ENCODE results near the gene HS3ST4.

The HS3ST4 gene

GRCh38 chr16:25931473-25932035 is 239.8 kb downstream of the HS3ST4 start:
- Histone ChIP-seq H3K27ac (ENCODE audit: low read depth, low read length) (no peak overlapping the region), H3K4me3 (ENCODE audit: low read depth, low read length) (no peak overlapping the region), H3K36me3 (ENCODE audit: control insufficient read depth, insufficient read depth, low read length) (no peaks in the 10 kb centered on the region), H3K4me1 (ENCODE audit: control insufficient read depth, insufficient read depth, low read length) (no peaks in the 10 kb centered on the region), H3K27me3 (ENCODE audit: control insufficient read depth, insufficient read depth, low read length) (no peaks in the 10 kb centered on the region), H3K9ac (ENCODE audit: low read length) (no peak overlapping the region), H3K9me3 (ENCODE audit: control insufficient read depth, insufficient read depth, low read depth, low read length) (peaks cover 5% of the 10 kb centered on the region; the same call in 1 of the 2 replicates)

- H3K9me3 ChIP-seq (ENCODE audit: control insufficient read depth, insufficient read depth, low read depth, low read length) = peaks cover 29% of the 10 kb centered on the region
Measured at GRCh38 chr16:25941800-25942499, 250.2 kb downstream of the HS3ST4 start.

GRCh38 chr16:25950586-25951281 is 259.0 kb downstream of the HS3ST4 start:
- H3K9ac ChIP-seq (ENCODE audit: low read length) = peak overlapping the region; percentile 31
- H3K9me3 ChIP-seq (ENCODE audit: control insufficient read depth, insufficient read depth, low read depth, low read length) = peaks cover 17% of the 10 kb centered on the region
- no peak overlapping the region for H3K27ac ChIP-seq (ENCODE audit: low read depth, low read length)
- no peaks in the 10 kb centered on the region for H3K27me3 ChIP-seq (ENCODE audit: control insufficient read depth, insufficient read depth, low read length)
- peaks cover 43% of the 10 kb centered on the region for H3K4me1 ChIP-seq (ENCODE audit: control insufficient read depth, insufficient read depth, low read length)
- H3K36me3 ChIP-seq (ENCODE audit: control insufficient read depth, insufficient read depth, low read length) = no peaks in the 10 kb centered on the region
- peak overlapping the region; percentile 21; the same call in 1 of the 2 replicates for H3K4me3 ChIP-seq (ENCODE audit: low read depth, low read length)

More at GRCh38 chr16:25941800-25942499, 250.2 kb downstream of the HS3ST4 start:
- Histone ChIP-seq H3K27me3 (ENCODE audit: control insufficient read depth, insufficient read depth, low read length) (no peaks in the 10 kb centered on the region), H3K36me3 (ENCODE audit: control insufficient read depth, insufficient read depth, low read length) (no peaks in the 10 kb centered on the region), H3K4me3 (ENCODE audit: low read depth, low read length) (no peak overlapping the region), H3K27ac (ENCODE audit: low read depth, low read length) (no peak overlapping the region), H3K9ac (ENCODE audit: low read length) (no peak overlapping the region), H3K4me1 (ENCODE audit: control insufficient read depth, insufficient read depth, low read length) (no peaks in the 10 kb centered on the region)

DNA sequence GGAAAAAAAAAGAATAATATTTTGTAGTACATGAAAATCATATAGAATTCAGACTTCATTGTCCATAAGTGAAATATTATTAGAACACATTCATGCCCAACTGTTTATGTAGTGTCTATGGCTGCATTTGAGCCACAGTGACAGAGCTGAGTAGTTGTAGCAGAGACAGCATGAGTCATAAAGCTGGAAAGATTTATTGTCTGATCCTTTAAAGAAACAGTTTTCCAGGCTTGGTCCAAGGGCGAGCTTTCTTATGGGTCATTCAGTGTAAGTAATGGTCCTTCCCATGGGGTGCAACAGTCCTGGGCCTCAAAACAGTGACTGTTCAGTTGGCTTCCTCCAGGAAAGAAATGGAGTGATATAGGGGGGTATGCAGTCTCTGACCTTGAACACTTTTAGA is 260.2 kb downstream of the HS3ST4 start:
- H3K36me3 ChIP-seq (ENCODE audit: control insufficient read depth, insufficient read depth, low read length) = no peaks in the 10 kb centered on the region
- H3K4me1 ChIP-seq (ENCODE audit: control insufficient read depth, insufficient read depth, low read length) = peaks cover 43% of the 10 kb centered on the region
- no peaks in the 10 kb centered on the region for H3K27me3 ChIP-seq (ENCODE audit: control insufficient read depth, insufficient read depth, low read length)
- no peak overlapping the region for H3K4me3 ChIP-seq (ENCODE audit: low read depth, low read length)
- peaks cover 6% of the 10 kb centered on the region for H3K9me3 ChIP-seq (ENCODE audit: control insufficient read depth, insufficient read depth, low read depth, low read length)
- H3K27ac ChIP-seq (ENCODE audit: low read depth, low read length) = no peak overlapping the region
- H3K9ac ChIP-seq (ENCODE audit: low read length) = no peak overlapping the region

DNA sequence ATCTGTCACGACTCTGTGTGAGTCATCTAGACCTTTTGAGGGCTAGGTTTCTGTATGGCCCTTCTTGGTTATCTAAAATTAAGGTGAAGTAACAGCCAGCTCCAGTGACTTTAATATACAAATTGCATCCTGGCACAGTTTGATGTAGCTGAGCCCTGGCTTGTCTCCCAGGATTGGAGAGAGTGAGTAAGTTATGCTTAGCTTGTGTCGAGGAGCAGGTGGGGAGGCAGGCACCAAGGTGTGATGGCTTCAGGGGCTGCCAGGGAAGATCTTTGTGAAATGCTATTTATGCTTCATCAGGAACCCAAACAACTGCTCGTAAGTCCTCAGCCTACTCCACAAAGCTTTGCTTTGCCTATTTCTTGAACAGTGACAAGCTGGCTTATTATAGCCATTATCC is 261.2 kb downstream of the HS3ST4 start:
- Histone ChIP-seq H3K27ac (ENCODE audit: low read depth, low read length) (no peak overlapping the region), H3K36me3 (ENCODE audit: control insufficient read depth, insufficient read depth, low read length) (no peaks in the 10 kb centered on the region), H3K4me1 (ENCODE audit: control insufficient read depth, insufficient read depth, low read length) (peaks cover 43% of the 10 kb centered on the region), H3K9me3 (ENCODE audit: control insufficient read depth, insufficient read depth, low read depth, low read length) (no peaks in the 10 kb centered on the region), H3K4me3 (ENCODE audit: low read depth, low read length) (no peak overlapping the region), H3K9ac (ENCODE audit: low read length) (no peak overlapping the region), H3K27me3 (ENCODE audit: control insufficient read depth, insufficient read depth, low read length) (no peaks in the 10 kb centered on the region)

DNA sequence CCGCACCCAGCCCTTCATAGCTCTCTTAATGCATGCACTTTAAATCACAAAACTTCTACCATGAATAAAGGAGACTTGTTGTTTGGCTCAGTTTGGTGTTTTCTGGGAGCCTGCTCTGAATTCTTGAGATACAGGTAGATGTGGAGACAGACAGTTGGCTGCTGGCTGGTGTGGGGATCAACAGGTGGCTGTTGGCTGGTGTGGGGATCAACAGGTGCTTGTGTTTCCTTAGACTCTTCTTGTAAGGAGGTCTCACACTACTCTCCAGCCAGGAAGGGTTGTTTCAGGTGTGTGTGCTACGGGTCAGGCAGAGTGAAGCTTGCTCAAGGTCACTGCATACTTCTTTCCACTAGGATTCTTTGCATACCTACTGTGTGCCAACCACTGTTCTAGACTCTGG is 265.9 kb downstream of the HS3ST4 start:
- no peak overlapping the region for H3K4me3 ChIP-seq (ENCODE audit: low read depth, low read length)
- H3K9ac ChIP-seq (ENCODE audit: low read length) = no peak overlapping the region
- H3K36me3 ChIP-seq (ENCODE audit: control insufficient read depth, insufficient read depth, low read length) = no peaks in the 10 kb centered on the region
- H3K4me1 ChIP-seq (ENCODE audit: control insufficient read depth, insufficient read depth, low read length) = peaks cover 3% of the 10 kb centered on the region
- no peak overlapping the region for H3K27ac ChIP-seq (ENCODE audit: low read depth, low read length)
- no peaks in the 10 kb centered on the region for H3K27me3 ChIP-seq (ENCODE audit: control insufficient read depth, insufficient read depth, low read length)
- peaks cover 4% of the 10 kb centered on the region for H3K9me3 ChIP-seq (ENCODE audit: control insufficient read depth, insufficient read depth, low read depth, low read length)

- Histone ChIP-seq H3K9ac (ENCODE audit: low read length) (no peak overlapping the region), H3K27me3 (ENCODE audit: control insufficient read depth, insufficient read depth, low read length) (no peaks in the 10 kb centered on the region), H3K36me3 (ENCODE audit: control insufficient read depth, insufficient read depth, low read length) (no peaks in the 10 kb centered on the region), H3K9me3 (ENCODE audit: control insufficient read depth, insufficient read depth, low read depth, low read length) (peaks cover 4% of the 10 kb centered on the region), H3K4me1 (ENCODE audit: control insufficient read depth, insufficient read depth, low read length) (no peaks in the 10 kb centered on the region), H3K27ac (ENCODE audit: low read depth, low read length) (no peak overlapping the region), H3K4me3 (ENCODE audit: low read depth, low read length) (no peak overlapping the region)
Measured at GRCh38 chr16:25959221-25959620, 267.5 kb downstream of the HS3ST4 start.

DNA sequence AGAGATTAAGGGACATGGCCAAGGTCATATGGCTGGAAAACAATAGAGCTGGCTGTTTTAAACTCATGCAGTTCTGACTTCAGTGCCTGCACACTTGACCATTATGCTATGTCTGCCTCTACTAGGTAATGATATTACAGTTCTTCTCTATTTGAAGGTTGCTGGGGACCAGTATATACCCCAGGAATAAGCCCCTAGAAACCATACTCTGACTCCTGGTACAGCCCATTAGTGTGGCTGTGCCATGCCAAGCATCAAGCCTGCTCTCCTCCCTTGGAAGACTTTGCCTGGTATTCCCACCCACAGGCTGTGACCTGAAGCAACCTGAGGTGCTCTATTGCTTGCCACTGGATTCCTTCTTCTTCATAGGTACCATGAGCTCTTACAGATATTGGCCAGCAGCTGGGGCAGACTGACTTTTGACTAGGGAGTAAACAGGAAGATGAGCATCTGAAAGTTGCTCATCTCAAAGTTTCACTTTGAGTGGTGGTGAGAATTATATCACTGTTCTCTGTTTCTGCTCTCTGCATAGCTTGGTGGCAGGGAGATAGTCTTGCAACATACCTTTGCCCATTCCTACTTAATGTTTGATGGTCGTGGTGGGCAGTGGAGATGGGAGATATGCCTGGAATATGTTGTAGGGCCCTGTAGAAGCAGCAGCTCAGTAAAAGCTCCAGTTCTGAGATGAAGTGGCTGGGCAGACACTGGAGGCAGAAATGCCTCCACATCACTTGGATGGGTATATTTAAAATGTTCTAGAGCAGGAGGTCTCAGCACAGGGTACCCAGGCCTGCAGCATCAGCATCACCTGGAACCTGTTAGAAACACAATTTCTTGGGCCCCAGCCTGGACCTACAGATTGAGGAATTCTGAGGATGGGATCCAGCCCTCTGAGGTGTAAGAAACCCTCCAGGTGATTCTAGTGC is 274.7 kb downstream of the HS3ST4 start:
- H3K36me3 ChIP-seq (ENCODE audit: control insufficient read depth, insufficient read depth, low read length) = no peaks in the 10 kb centered on the region
- H3K27ac ChIP-seq (ENCODE audit: low read depth, low read length) = no peak overlapping the region
- no peaks in the 10 kb centered on the region for H3K4me1 ChIP-seq (ENCODE audit: control insufficient read depth, insufficient read depth, low read length)
- H3K27me3 ChIP-seq (ENCODE audit: control insufficient read depth, insufficient read depth, low read length) = no peaks in the 10 kb centered on the region
- no peak overlapping the region for H3K4me3 ChIP-seq (ENCODE audit: low read depth, low read length)
- H3K9ac ChIP-seq (ENCODE audit: low read length) = no peak overlapping the region
- H3K9me3 ChIP-seq (ENCODE audit: control insufficient read depth, insufficient read depth, low read depth, low read length) = no peaks in the 10 kb centered on the region

- H3K4me1 ChIP-seq (ENCODE audit: control insufficient read depth, insufficient read depth, low read length) = no peaks in the 10 kb centered on the region
- peaks cover 3% of the 10 kb centered on the region; the same call in 1 of the 2 replicates for H3K9me3 ChIP-seq (ENCODE audit: control insufficient read depth, insufficient read depth, low read depth, low read length)
- no peak overlapping the region for H3K9ac ChIP-seq (ENCODE audit: low read length)
- no peak overlapping the region for H3K27ac ChIP-seq (ENCODE audit: low read depth, low read length)
- H3K36me3 ChIP-seq (ENCODE audit: control insufficient read depth, insufficient read depth, low read length) = no peaks in the 10 kb centered on the region
- no peaks in the 10 kb centered on the region for H3K27me3 ChIP-seq (ENCODE audit: control insufficient read depth, insufficient read depth, low read length)
- H3K4me3 ChIP-seq (ENCODE audit: low read depth, low read length) = no peak overlapping the region
Measured at GRCh38 chr16:25977121-25977520, 285.4 kb downstream of the HS3ST4 start.

- no peaks in the 10 kb centered on the region for H3K27me3 ChIP-seq (ENCODE audit: control insufficient read depth, insufficient read depth, low read length)
- H3K9ac ChIP-seq (ENCODE audit: low read length) = no peak overlapping the region
- no peaks in the 10 kb centered on the region for H3K36me3 ChIP-seq (ENCODE audit: control insufficient read depth, insufficient read depth, low read length)
Measured at GRCh38 chr16:25978218-25978617, 286.5 kb downstream of the HS3ST4 start.

More at GRCh38 chr16:25978218-25978617, 286.5 kb downstream of the HS3ST4 start:
- Histone ChIP-seq H3K4me3 (ENCODE audit: low read depth, low read length) (no peak overlapping the region), H3K4me1 (ENCODE audit: control insufficient read depth, insufficient read depth, low read length) (no peaks in the 10 kb centered on the region), H3K27ac (ENCODE audit: low read depth, low read length) (no peak overlapping the region), H3K9me3 (ENCODE audit: control insufficient read depth, insufficient read depth, low read depth, low read length) (no peaks in the 10 kb centered on the region)

Data from HUES6 (cell line).